Measurements from ENCODE around the gene IQSEC3.
"Not testable (repeated sequence)": the region's sequence is repeated elsewhere in the genome, so short reads cannot be mapped to it uniquely, and the experiment has no call there.

IQSEC3 gene

DNA sequence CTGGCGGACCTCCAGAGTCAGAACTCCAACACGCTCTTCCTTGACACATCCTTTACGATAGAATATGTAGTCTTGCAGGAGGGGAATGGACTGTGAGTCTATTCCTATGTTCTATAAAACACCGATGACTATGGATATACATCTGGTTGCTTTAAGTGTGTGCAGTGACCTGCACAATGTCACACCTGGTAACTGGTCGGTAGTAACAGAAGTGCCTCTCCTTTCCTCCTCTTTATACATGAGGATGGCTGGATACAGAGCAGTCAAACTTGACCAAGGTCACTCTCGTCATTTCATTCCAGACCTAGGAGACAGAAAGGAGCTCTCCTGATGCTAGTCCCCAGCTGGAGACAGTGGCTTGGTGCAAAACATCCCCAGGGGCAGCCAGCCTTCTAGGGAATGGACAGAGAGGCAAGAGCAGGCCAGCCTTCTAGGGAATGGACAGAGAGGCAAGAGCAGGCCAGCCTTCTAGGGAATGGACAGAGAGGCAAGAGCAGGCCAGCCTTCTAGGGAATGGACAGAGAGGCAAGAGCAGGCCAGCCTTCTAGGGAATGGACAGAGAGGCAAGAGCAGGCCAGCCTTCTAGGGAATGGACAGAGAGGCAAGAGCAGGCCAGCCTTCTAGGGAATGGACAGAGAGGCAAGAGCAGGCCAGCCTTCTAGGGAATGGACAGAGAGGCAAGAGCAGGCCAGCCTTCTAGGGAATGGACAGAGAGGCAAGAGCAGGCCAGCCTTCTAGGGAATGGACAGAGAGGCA, 21.2 kb upstream of the IQSEC3 start:
- DNase-seq (ENCODE audit: low read depth); H3K4me3 ChIP-seq (replicated peaks; ENCODE audit: low read depth, low read length): not testable (repeated sequence)

DNA sequence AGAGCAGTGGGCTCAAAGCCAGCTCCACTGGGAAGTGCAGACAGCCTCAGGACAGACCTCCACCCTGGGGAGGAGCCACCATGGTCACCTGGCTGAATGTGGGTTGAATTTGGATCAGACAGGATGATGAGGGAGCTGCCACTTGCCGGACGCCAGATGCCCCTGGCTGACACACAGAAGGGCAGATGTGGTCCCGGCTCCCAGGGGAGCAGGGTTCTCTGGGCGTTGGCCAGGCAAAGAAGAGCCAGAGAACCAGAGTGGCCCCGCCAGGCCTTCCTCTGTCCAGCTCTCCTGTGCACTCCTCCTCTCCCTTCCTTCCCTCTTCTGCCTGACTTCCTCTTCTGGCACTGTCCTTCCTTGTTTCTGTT, 20.6 kb upstream of the IQSEC3 start:
- DNase-seq (ENCODE audit: low read depth); H3K4me3 ChIP-seq (replicated peaks; ENCODE audit: low read depth, low read length): not testable (repeated sequence)

DNA sequence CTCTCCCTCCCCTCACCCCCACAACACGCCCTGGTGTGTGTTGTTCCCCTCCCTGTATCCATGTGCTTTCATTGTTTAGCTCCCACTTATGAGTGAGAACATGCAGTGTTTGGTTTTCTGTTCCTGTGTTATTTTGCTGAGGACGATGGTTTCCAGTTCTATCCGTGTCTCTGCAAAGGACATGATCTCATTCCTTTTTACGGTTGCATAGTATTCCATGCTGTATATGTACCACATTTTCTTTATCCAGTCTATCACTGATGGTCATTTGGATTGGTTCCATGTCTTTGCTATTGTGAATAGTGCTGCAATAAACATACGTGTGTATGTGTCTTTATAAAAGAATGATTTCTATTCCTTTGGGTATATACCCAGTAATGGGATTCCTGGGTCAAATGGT, 20.0 kb upstream of the IQSEC3 start:
- not testable (repeated sequence) for H3K4me3 ChIP-seq (replicated peaks; ENCODE audit: low read depth, low read length); DNase-seq (ENCODE audit: low read depth)

DNA sequence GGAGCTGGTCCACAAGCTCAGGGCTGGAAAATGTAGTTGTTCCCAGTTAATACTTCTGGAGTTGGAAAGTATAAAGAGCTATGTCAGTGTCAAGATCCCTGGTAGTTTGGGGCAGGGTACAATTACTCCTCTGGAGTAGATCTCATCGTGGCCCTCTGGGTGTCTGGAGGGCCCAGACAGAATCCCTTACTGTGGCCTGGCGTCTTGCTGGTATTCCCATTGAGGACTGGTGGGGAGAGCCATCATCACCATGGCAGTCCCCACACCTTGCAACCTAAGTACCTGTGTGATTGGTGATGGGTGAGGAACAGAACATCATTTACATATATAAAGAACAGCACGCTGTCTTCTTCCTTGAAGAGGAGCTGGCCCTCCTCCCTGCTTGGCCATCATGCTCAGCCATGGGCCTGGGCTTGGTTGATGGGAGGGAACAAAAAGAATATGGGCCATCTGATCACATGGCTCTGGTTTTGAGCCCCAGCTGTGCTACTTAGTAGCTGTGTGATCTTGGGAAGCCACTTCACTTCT, 18.8 kb upstream of the IQSEC3 start:
- not testable (repeated sequence) for DNase-seq (ENCODE audit: low read depth); H3K4me3 ChIP-seq (replicated peaks; ENCODE audit: low read depth, low read length)

DNA sequence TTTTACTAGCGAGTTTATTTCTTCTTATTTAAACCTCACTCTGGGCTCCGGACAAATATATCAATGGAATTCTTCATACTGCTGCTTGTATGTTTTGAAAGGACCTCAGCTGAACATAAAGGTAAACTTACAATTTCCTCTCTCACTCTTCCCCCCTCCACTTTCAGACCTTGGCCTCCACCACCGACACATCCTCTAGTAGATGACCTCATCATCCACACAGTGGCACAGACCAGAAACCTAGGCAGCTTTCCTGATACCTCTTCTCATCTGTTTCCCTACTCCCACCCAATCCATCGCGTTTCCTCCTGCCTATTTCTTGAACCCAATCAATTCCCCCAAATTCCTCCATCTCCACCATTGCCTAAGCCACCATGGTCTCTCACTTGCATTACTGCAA, 17.4 kb upstream of the IQSEC3 start:
- DNase-seq (ENCODE audit: low read depth), result not testable (repeated sequence)

DNA sequence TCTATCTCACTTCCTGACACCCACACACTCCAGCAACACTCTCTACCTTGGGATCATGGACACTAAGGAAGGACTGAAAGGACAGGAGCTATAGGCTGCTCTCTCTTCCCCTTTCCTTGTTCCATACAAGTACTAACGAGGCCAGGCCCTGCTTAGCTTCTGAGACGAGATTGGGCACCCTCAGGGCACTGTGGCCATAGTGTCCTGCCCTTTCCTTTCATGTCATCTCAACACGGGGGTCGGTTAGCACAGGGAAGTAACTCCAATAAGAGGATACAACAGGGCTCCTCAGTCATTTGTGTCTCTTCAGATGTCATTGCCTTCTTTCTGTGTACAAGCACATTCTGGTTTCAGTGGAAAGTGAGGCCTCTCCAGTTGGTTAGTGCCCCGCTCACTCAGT, 15.5 kb upstream of the IQSEC3 start:
- not testable (repeated sequence) for H3K4me3 ChIP-seq (replicated peaks; ENCODE audit: low read depth, low read length); DNase-seq (ENCODE audit: low read depth)

More for the DNA sequence above, 17.4 kb upstream of the IQSEC3 start:
- not testable (repeated sequence) for H3K4me3 ChIP-seq (replicated peaks; ENCODE audit: low read depth, low read length)

DNA sequence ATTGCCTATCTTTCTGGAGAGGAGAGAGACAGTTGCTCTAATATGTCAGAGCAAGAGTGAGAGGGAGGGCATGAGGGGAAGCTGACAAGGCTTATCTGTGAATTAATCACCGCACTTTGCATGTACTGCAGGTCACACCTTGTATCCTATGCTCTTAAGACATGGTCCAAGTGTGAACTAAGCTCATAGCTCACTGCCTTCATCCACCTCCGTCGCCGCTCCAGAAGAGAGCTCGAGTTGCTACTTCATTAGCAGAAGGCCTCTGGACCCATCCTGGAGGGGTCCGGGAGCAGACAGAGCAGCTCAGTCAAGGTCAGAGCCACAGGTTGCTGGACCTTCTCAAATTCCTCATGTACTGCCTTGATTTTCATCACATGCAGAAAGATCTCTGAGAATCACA, 14.6 kb upstream of the IQSEC3 start:
- H3K4me3 ChIP-seq (replicated peaks; ENCODE audit: low read depth, low read length); DNase-seq (ENCODE audit: low read depth): not testable (repeated sequence)

DNA sequence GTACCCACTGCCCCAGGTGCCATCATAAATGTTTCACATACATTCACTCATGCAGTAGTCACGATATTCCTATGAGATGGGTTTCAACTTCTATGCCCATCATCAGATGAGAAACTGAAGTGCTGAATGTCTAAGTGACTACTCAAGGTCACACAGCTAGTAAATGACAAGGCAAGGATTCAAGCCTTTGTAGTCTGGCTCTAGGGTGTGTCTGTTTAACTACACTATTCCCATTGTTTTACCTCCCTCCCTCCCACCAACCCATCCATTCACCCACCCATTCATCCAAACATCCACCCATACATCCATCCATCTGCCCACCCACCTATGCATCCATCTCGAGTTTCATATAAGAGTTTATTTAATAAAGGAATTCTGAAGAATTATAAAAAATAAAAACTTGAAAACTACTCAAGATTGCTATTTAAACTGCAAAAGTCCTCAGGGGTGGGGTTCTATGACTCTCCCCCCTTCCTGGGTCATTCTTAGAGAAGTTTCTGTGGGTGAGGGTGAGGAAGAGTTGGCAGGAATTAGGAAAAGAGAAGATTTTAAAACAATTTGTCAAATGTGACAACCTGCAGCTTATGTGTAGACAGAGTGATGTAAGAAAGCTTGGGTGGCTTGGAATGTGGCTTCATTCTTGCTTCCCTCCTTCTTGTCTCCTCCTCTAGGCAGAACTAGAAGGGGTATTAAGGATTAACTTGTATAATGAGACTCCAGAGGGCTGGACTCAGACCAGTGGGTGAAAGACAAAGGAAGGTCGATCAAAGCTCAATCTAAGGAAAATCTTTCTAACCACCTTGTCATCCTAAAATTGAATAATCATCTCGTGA, 13.4 kb upstream of the IQSEC3 start:
- H3K4me3 ChIP-seq (replicated peaks; ENCODE audit: low read depth, low read length); DNase-seq (ENCODE audit: low read depth): not testable (repeated sequence)

DNA sequence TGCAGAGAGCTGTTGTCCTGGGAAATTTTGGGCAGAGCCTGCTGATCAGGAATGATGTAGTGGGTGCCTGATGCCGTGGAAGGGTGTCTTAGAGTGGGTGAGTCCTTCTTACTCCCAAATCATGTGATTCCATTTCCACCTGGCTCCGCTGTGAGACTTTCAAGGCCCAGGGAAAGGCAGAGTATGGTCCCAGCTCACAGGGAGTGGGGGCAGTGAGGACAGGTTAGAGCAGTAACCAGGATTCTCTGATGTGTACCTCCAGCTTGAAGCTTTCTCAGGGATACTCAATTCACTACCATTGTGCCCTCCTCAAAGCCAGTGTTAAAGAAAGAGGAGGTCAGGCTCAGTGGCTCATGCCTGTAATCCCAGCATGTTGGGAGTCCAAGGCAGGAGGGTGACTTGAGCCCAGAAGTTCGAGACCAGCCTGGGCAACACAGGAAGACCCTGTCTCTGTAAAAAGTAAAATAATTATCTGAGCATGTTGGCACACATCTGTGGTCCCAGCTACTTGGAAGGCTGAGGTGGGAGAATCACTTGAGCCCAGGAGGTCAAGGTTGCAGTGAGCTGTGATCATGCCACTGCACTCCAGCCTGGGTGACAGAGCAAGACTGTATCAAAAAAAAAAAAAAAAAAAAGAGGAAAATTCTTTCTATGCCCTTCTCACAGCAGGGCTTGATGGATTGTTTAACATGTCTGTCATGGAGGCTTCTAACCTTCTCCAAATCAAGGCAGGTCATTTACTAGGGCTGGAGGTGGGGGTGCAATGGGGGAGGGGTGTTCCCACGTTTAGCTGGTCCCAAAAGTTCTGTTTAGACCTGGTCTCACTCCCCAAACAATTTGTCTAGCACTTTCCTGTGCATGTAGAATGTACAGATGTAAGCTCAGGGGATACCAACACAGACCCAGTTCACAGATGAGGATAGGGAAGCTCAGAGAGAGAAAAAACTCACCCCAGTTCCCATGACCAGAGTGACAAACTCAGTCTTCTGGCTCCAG, 12.5 kb upstream of the IQSEC3 start:
- no peak overlapping the region for H3K4me3 ChIP-seq (replicated peaks; ENCODE audit: low read depth, low read length)
- DNase-seq (ENCODE audit: low read depth), result no peak
- TF ChIP-seq, protein P1, sequence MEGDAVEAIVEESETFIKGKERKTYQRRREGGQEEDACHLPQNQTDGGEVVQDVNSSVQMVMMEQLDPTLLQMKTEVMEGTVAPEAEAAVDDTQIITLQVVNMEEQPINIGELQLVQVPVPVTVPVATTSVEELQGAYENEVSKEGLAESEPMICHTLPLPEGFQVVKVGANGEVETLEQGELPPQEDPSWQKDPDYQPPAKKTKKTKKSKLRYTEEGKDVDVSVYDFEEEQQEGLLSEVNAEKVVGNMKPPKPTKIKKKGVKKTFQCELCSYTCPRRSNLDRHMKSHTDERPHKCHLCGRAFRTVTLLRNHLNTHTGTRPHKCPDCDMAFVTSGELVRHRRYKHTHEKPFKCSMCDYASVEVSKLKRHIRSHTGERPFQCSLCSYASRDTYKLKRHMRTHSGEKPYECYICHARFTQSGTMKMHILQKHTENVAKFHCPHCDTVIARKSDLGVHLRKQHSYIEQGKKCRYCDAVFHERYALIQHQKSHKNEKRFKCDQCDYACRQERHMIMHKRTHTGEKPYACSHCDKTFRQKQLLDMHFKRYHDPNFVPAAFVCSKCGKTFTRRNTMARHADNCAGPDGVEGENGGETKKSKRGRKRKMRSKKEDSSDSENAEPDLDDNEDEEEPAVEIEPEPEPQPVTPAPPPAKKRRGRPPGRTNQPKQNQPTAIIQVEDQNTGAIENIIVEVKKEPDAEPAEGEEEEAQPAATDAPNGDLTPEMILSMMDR (IDR thresholded peaks at IDR 0.05; ENCODE audit: low read length, missing control alignments), result no peak

DNA sequence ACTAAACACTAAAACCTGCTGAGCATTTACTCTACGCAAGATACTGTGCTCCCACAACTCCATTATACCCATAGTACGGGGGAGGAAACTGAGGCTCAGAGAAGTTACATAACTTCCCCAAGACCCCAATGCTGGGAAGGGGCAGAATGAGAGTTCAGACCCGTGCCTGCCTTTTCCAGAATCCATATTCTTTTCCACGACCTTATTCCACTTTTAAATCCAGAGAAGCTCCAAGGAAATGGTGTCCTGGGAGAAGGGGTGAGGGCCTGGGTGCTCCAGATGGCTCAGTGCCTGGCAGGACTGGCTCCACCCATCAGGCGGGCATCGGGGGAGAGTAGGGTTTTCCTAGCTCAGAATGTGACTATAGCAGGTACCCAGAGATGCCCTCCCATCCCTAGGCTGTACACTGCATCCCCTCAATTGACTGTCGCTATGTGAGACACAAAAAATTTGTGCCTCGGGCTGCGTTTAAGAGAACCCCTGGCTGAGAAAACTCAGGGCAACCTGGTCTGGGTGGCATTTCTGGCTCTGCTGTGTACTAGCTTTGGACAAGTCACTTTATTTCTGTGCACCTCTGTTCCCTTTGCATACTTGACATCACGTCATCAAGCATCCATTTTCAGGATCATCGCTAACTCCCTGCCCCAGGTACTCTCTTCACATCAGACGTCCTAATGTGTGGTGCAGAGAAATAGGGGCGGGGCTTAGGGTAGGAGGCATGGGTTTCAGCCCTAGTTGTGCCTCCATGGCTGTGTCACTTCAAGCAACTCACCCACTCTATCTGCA, 11.6 kb upstream of the IQSEC3 start:
- DNase-seq (ENCODE audit: low read depth), result no peak
- no peak overlapping the region for H3K4me3 ChIP-seq (replicated peaks; ENCODE audit: low read depth, low read length)
- TF ChIP-seq, protein P1 (IDR thresholded peaks at IDR 0.05; ENCODE audit: low read length, missing control alignments), result no peak
